Activated CD4-positive, alpha-beta T cell treated with anti-CD3 and anti-CD28 coated beads for 1 hour (primary cell): ENCODE data around the gene TEDC2.
"Not testable (repeated sequence)": the region's sequence is repeated elsewhere in the genome, so short reads cannot be mapped to it uniquely, and the experiment has no call there.

ENCODE experiments used
- DNase-seq: peaks from one replicate; pipeline ENCODE4 v3.0.0-alpha.2; 2020

TEDC2 gene

GRCh38 chr16:2478279-2478678, 18.4 kb downstream of the TEDC2 start:
- no peak for DNase-seq

GRCh38 chr16:2479996-2480395, 20.1 kb downstream of the TEDC2 start:
- DNase-seq: not testable (repeated sequence)

GRCh38 chr16:2480948-2481347, 21.0 kb downstream of the TEDC2 start:
- no peak for DNase-seq

GRCh38 chr16:2481676-2482075, 21.8 kb downstream of the TEDC2 start:
- no peak for DNase-seq

GRCh38 chr16:2482249-2482648, 22.3 kb downstream of the TEDC2 start:
- no peak for DNase-seq

GRCh38 chr16:2482708-2483534, 23.0 kb downstream of the TEDC2 start:
- no peak for DNase-seq

GRCh38 chr16:2483939-2484897, 24.3 kb downstream of the TEDC2 start:
- no peak for DNase-seq

- no peak for DNase-seq
These were observed 25.1 kb downstream of the TEDC2 start for GRCh38 chr16:2484898-2485508.

- DNase-seq: no peak
These were observed 26.1 kb downstream of the TEDC2 start for GRCh38 chr16:2485811-2486507.

- DNase-seq: peak; percentile 73
These were observed 27.0 kb downstream of the TEDC2 start for GRCh38 chr16:2486645-2487516.

- no peak for DNase-seq
These were observed 27.6 kb downstream of the TEDC2 start for GRCh38 chr16:2487517-2487842.

GRCh38 chr16:2487903-2488531, 28.1 kb downstream of the TEDC2 start:
- DNase-seq: no peak

GRCh38 chr16:2489581-2489980, 29.7 kb downstream of the TEDC2 start:
- no peak for DNase-seq

- DNase-seq: no peak
These were observed 30.5 kb downstream of the TEDC2 start for GRCh38 chr16:2490190-2491105.

- no peak for DNase-seq
These were observed 32.4 kb downstream of the TEDC2 start for GRCh38 chr16:2492292-2492691.

- no peak for DNase-seq
These were observed 33.7 kb downstream of the TEDC2 start for GRCh38 chr16:2493605-2494004.

GRCh38 chr16:2494616-2495015, 34.7 kb downstream of the TEDC2 start:
- DNase-seq: no peak

GRCh38 chr16:2495041-2495440, 35.1 kb downstream of the TEDC2 start:
- DNase-seq: no peak

- DNase-seq: no peak
These were observed 36.6 kb downstream of the TEDC2 start for GRCh38 chr16:2496223-2497115.
